PC-9 (cell line): ENCODE data around the gene PTPRD.

Experiments
- EZH2 ChIP-seq: fragments of 200-600 bp; sonication (generic); IDR thresholded peaks from 2 replicates; pipeline ENCODE4 v1.8.0; 2017; ENCODE audit warnings: antibody characterized with exemption, low read depth
- TF ChIP-seq, protein P1 (sequence below): fragments of 200-600 bp; sonication (generic); conservative IDR thresholded peaks from 2 replicates; pipeline ENCODE4 v1.6.1; 2017; ENCODE audit warnings: mixed run types, antibody characterized with exemption, mild to moderate bottlenecking, moderate library complexity

DNA sequence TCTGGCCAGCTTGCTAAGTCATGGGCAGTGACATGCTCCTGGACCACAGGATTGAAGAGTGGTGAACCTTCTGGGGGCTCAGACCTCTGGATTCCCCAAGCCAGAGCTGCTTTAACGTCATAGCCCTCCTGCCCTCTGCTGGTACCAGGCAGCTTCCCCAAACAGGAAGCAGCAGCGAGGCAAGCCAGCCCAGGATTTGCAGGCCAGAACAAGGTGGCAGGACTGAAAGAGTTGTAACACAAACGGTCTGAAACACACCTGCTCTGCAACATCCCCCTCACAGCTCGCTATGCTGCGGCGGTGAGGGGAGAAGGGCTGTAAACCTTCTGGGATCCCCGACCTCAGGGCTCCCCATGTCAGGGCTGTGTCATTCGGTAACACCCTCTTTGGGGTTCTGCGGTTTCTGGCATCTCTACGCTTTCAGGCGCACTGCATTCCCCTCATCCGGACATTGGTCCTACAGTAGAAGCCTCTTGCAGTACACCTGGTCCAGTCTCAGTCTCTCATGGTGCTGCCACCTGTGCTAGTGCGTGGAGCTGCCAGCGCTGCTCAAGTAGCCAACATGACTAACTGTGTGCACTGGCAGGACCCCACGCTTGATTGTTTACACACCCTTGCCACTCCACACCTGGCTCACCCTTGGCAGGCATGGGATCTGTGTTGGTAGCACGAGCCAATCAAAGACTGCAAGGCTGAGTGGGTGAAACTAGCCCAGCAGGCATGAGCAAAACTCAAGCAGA lies 893.3 kb downstream of the PTPRD start:
- TF ChIP-seq, protein P1, sequence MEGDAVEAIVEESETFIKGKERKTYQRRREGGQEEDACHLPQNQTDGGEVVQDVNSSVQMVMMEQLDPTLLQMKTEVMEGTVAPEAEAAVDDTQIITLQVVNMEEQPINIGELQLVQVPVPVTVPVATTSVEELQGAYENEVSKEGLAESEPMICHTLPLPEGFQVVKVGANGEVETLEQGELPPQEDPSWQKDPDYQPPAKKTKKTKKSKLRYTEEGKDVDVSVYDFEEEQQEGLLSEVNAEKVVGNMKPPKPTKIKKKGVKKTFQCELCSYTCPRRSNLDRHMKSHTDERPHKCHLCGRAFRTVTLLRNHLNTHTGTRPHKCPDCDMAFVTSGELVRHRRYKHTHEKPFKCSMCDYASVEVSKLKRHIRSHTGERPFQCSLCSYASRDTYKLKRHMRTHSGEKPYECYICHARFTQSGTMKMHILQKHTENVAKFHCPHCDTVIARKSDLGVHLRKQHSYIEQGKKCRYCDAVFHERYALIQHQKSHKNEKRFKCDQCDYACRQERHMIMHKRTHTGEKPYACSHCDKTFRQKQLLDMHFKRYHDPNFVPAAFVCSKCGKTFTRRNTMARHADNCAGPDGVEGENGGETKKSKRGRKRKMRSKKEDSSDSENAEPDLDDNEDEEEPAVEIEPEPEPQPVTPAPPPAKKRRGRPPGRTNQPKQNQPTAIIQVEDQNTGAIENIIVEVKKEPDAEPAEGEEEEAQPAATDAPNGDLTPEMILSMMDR, result no peak
- no peak for TF ChIP-seq EZH2
